Activated CD8-positive, alpha-beta memory T cell treated with anti-CD3 and anti-CD28 coated beads, Interleukin-2, amount 10 ng/mL, durations not matched to agents 7 days and 5 days (primary cell): Measurements from ENCODE around the gene SCUBE3. TPM values are rescaled to one million over a fixed set of nuclear protein-coding genes. Genes with fewer than 3 reads are reported as not detected.

ENCODE experiments used
- ATAC-seq: fragments of 150-1000 bp; cut with Tn5 transposase; one replicate; pipeline ENCODE4 v1.10.0; 2021; ENCODE audit warnings: moderate library complexity
- CTCF ChIA-PET: fragments of 350-600 bp; sonication (Branson Sonifier 250); formaldehyde crosslinking; loops from one replicate; lab custom pipeline; 2021; ENCODE audit warnings: antibody characterized with exemption; lab: Charles Lee
- DNase-seq: peaks from one replicate; pipeline ENCODE4 v3.0.0-alpha.2; 2020
- H3K27ac Mint-ChIP-seq: one replicate; pipeline ENCODE4 v1.8.0; 2021; ENCODE audit warnings: mild to moderate bottlenecking, mixed read lengths
- H3K27me3 Mint-ChIP-seq: one replicate; pipeline ENCODE4 v1.8.0; 2021; ENCODE audit warnings: mixed read lengths
- H3K36me3 Mint-ChIP-seq: one replicate; pipeline ENCODE4 v1.8.0; 2021; ENCODE audit warnings: mild to moderate bottlenecking, mixed read lengths
- H3K4me1 Mint-ChIP-seq: one replicate; pipeline ENCODE4 v1.8.0; 2021; ENCODE audit warnings: mixed read lengths
- H3K4me3 Mint-ChIP-seq: one replicate; pipeline ENCODE4 v1.8.0; 2021; ENCODE audit warnings: mild to moderate bottlenecking, moderate library complexity, mixed read lengths
- H3K9me3 Mint-ChIP-seq: one replicate; pipeline ENCODE4 v1.8.0; 2022; ENCODE audit warnings: low read depth, mixed read lengths
- total RNA-seq, 2 experiments: library from RNA; stranded (reverse); gene quantifications; one replicate each; pipeline ENCODE4 v1.2.3, GENCODE V29; 2021

Gene SCUBE3
- total RNA-seq, 2 experiments from 2014 or later: 0.12 to 0.54 TPM

- Mint-ChIP-seq H3K27me3 (peaks cover 43% of the 10 kb centered on the region), H3K4me1 (peaks cover 4% of the 10 kb centered on the region), H3K27ac (no peak overlapping the region), H3K36me3 (no peaks in the 10 kb centered on the region), H3K4me3 (no peak overlapping the region), H3K9me3 (no peaks in the 10 kb centered on the region)
- no peak for ATAC-seq
- CTCF ChIA-PET: interaction anchor here (0.9 to 3.4 kb wide), 3 partner anchors 13 to 23 kb away, joined by 3 to 20 read pairs (median 8); no protein-coding TSS in a partner anchor
- no peak for DNase-seq
Observed at GRCh38 chr6:35218021-35218420, 4.3 kb downstream of the SCUBE3 start.

GRCh38 chr6:35218456-35218855, 4.7 kb downstream of the SCUBE3 start:
- no peak overlapping the region for H3K27ac Mint-ChIP-seq
- H3K36me3 Mint-ChIP-seq: no peaks in the 10 kb centered on the region
- ATAC-seq (no peak), DNase-seq (no peak)
- CTCF ChIA-PET: interaction anchor here (0.9 to 3.4 kb wide), 3 partner anchors 13 to 23 kb away, joined by 3 to 20 read pairs (median 8); no protein-coding TSS in a partner anchor
- H3K9me3 Mint-ChIP-seq: no peaks in the 10 kb centered on the region
- no peaks in the 10 kb centered on the region for H3K4me1 Mint-ChIP-seq
- no peak overlapping the region for H3K4me3 Mint-ChIP-seq
- peaks cover 38% of the 10 kb centered on the region for H3K27me3 Mint-ChIP-seq

- H3K27ac Mint-ChIP-seq: no peak overlapping the region
- no peaks in the 10 kb centered on the region for H3K36me3 Mint-ChIP-seq
- H3K4me3 Mint-ChIP-seq: no peak overlapping the region
- CTCF ChIA-PET: interaction anchor here (1.0 to 3.4 kb wide), 3 partner anchors 14 to 233 kb away, joined by 3 to 20 read pairs (median 8); no protein-coding TSS in a partner anchor
- no peak for DNase-seq
- no peak for ATAC-seq
- H3K27me3 Mint-ChIP-seq: peaks cover 36% of the 10 kb centered on the region
- no peaks in the 10 kb centered on the region for H3K4me1 Mint-ChIP-seq
- no peaks in the 10 kb centered on the region for H3K9me3 Mint-ChIP-seq
Observed at GRCh38 chr6:35219683-35220326, 6.0 kb downstream of the SCUBE3 start.

- H3K4me1 Mint-ChIP-seq: no peaks in the 10 kb centered on the region
- H3K9me3 Mint-ChIP-seq: no peaks in the 10 kb centered on the region
- no peak overlapping the region for H3K27ac Mint-ChIP-seq
- no peaks in the 10 kb centered on the region for H3K36me3 Mint-ChIP-seq
- peaks cover 27% of the 10 kb centered on the region for H3K27me3 Mint-ChIP-seq
- no peak overlapping the region for H3K4me3 Mint-ChIP-seq
- DNase-seq (no peak), ATAC-seq (no peak)
- CTCF ChIA-PET: interaction anchor here (2.8 to 3.4 kb wide), 2 partner anchors 15 to 21 kb away, joined by 8 to 20 read pairs; no protein-coding TSS in a partner anchor
Observed at GRCh38 chr6:35220711-35221110, 7.0 kb downstream of the SCUBE3 start.

- peaks cover 5% of the 10 kb centered on the region for H3K27me3 Mint-ChIP-seq
Observed at GRCh38 chr6:35223396-35223795, 9.6 kb downstream of the SCUBE3 start.

GRCh38 chr6:35224720-35225119, 11.0 kb downstream of the SCUBE3 start:
- Mint-ChIP-seq H3K36me3 (no peaks in the 10 kb centered on the region), H3K27me3 (peaks cover 5% of the 10 kb centered on the region), H3K27ac (no peak overlapping the region), H3K9me3 (no peaks in the 10 kb centered on the region), H3K4me3 (no peak overlapping the region), H3K4me1 (no peaks in the 10 kb centered on the region)
- DNase-seq: no peak
- CTCF ChIA-PET: interaction anchor here (1.5 to 1.6 kb wide), 3 partner anchors 19 to 78 kb away, joined by 3 to 6 read pairs (median 4); no protein-coding TSS in a partner anchor
- no peak for ATAC-seq

More at GRCh38 chr6:35223396-35223795, 9.6 kb downstream of the SCUBE3 start:
- no peaks in the 10 kb centered on the region for H3K9me3 Mint-ChIP-seq
- H3K27ac Mint-ChIP-seq: no peak overlapping the region
- DNase-seq: no peak
- CTCF ChIA-PET: interaction anchor here (1.1 to 1.8 kb wide), 3 partner anchors 15 to 75 kb away, joined by 3 to 8 read pairs (median 5); no protein-coding TSS in a partner anchor
- no peak overlapping the region for H3K4me3 Mint-ChIP-seq
- no peaks in the 10 kb centered on the region for H3K36me3 Mint-ChIP-seq
- no peaks in the 10 kb centered on the region for H3K4me1 Mint-ChIP-seq
- ATAC-seq: no peak

- Mint-ChIP-seq H3K9me3 (no peaks in the 10 kb centered on the region), H3K27me3 (peaks cover 3% of the 10 kb centered on the region), H3K36me3 (no peaks in the 10 kb centered on the region), H3K27ac (no peak overlapping the region), H3K4me3 (no peak overlapping the region), H3K4me1 (no peaks in the 10 kb centered on the region)
- DNase-seq (no peak), ATAC-seq (no peak)
- CTCF ChIA-PET: interaction anchor here (0.6 to 5.4 kb wide), 3 partner anchors 13 to 522 kb away, joined by 3 to 41 read pairs (median 7); no protein-coding TSS in a partner anchor
Observed at GRCh38 chr6:35228481-35228880, 14.7 kb downstream of the SCUBE3 start.

- Mint-ChIP-seq H3K4me3 (no peak overlapping the region), H3K9me3 (no peaks in the 10 kb centered on the region), H3K27ac (no peak overlapping the region), H3K27me3 (no peaks in the 10 kb centered on the region), H3K4me1 (no peaks in the 10 kb centered on the region), H3K36me3 (no peaks in the 10 kb centered on the region)
- ATAC-seq (no peak), DNase-seq (no peak)
- CTCF ChIA-PET: interaction anchor here (1.3 to 5.4 kb wide), 3 partner anchors 12 to 84 kb away, joined by 3 to 41 read pairs (median 7); no protein-coding TSS in a partner anchor
Observed at GRCh38 chr6:35229304-35229703, 15.5 kb downstream of the SCUBE3 start.

GRCh38 chr6:35230498-35230897, 16.7 kb downstream of the SCUBE3 start:
- Mint-ChIP-seq H3K27ac (no peak overlapping the region), H3K27me3 (no peaks in the 10 kb centered on the region), H3K4me3 (no peak overlapping the region), H3K36me3 (no peaks in the 10 kb centered on the region), H3K9me3 (no peaks in the 10 kb centered on the region), H3K4me1 (no peaks in the 10 kb centered on the region)
- ATAC-seq (no peak), DNase-seq (no peak)
- CTCF ChIA-PET: interaction anchor here (0.8 to 5.4 kb wide), 5 partner anchors 11 to 85 kb away, joined by 3 to 41 read pairs (median 3); no protein-coding TSS in a partner anchor

- no peaks in the 10 kb centered on the region for H3K27me3 Mint-ChIP-seq
- no peak for ATAC-seq
- no peaks in the 10 kb centered on the region for H3K36me3 Mint-ChIP-seq
- H3K4me3 Mint-ChIP-seq: no peak overlapping the region
- no peaks in the 10 kb centered on the region for H3K9me3 Mint-ChIP-seq
- CTCF ChIA-PET: interaction anchor here (1.1 to 5.4 kb wide), 5 partner anchors 10 to 83 kb away, joined by 3 to 41 read pairs (median 4); no protein-coding TSS in a partner anchor
- no peak for DNase-seq
- no peaks in the 10 kb centered on the region for H3K4me1 Mint-ChIP-seq
- H3K27ac Mint-ChIP-seq: no peak overlapping the region
Observed at GRCh38 chr6:35230950-35231349, 17.2 kb downstream of the SCUBE3 start.

GRCh38 chr6:35231563-35231962, 17.8 kb downstream of the SCUBE3 start:
- Mint-ChIP-seq H3K27me3 (no peaks in the 10 kb centered on the region), H3K9me3 (no peaks in the 10 kb centered on the region), H3K27ac (no peak overlapping the region), H3K36me3 (no peaks in the 10 kb centered on the region), H3K4me3 (no peak overlapping the region), H3K4me1 (no peaks in the 10 kb centered on the region)
- no peak for DNase-seq
- CTCF ChIA-PET: interaction anchor here (1.1 to 5.4 kb wide), 4 partner anchors 10 to 26 kb away, joined by 3 to 41 read pairs (median 4); no protein-coding TSS in a partner anchor
- no peak for ATAC-seq

GRCh38 chr6:35234901-35235300, 21.1 kb downstream of the SCUBE3 start:
- Mint-ChIP-seq H3K36me3 (no peaks in the 10 kb centered on the region), H3K4me1 (peaks cover 4% of the 10 kb centered on the region), H3K27me3 (no peaks in the 10 kb centered on the region), H3K27ac (no peak overlapping the region), H3K4me3 (no peak overlapping the region), H3K9me3 (no peaks in the 10 kb centered on the region)
- ATAC-seq (no peak), DNase-seq (no peak)
- CTCF ChIA-PET: interaction anchor here (0.8 to 1.1 kb wide), 2 partner anchors 29 to 95 kb away, joined by 3 read pairs; no protein-coding TSS in a partner anchor

GRCh38 chr6:35236223-35236622, 22.5 kb downstream of the SCUBE3 start:
- no peak overlapping the region for H3K27ac Mint-ChIP-seq
- CTCF ChIA-PET: interaction anchor here (1.0 kb wide), 1 partner anchor 89 kb away, joined by 3 read pairs; no protein-coding TSS in a partner anchor
- DNase-seq: no peak
- ATAC-seq: no peak
- H3K4me1 Mint-ChIP-seq: peaks cover 6% of the 10 kb centered on the region
- no peaks in the 10 kb centered on the region for H3K9me3 Mint-ChIP-seq
- no peaks in the 10 kb centered on the region for H3K36me3 Mint-ChIP-seq
- no peak overlapping the region for H3K4me3 Mint-ChIP-seq
- no peaks in the 10 kb centered on the region for H3K27me3 Mint-ChIP-seq
